ENCODE data around the gene MRM2.

MRM2 gene

DNA sequence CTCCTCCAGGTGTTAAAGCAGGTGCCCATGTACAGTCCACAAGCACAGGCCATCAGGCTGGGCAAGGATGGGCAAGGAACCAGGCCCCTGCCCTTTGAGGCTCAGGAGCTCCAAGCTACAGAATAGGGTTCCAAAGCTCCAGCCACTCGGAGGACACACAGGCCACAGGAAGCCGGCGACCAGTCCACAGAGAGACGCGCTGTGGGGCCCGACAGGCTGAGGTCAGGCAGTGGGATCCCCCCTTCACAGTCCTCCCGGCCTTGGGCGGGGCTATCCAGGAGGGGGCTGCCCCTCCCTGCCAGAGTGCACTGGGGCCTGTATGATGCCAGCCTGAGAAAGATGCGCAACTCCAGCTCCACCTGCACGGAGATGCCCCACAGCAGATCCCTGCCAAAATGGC is 43.2 kb downstream of the MRM2 start (continued):
- no peak for TF ChIP-seq ZNF239 (tag by site-specific recombination; IDR thresholded peaks at IDR 0.05)
- TF ChIP-seq, protein P1, sequence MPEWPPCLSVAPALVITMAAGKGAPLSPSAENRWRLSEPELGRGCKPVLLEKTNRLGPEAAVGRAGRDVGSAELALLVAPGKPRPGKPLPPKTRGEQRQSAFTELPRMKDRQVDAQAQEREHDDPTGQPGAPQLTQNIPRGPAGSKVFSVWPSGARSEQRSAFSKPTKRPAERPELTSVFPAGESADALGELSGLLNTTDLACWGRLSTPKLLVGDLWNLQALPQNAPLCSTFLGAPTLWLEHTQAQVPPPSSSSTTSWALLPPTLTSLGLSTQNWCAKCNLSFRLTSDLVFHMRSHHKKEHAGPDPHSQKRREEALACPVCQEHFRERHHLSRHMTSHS (tag by site-specific recombination; IDR thresholded peaks at IDR 0.05), result no peak
- no peak for TF ChIP-seq KLF7 (tag by site-specific recombination; IDR thresholded peaks at IDR 0.05; ENCODE audit: borderline replicate concordance)
- TF ChIP-seq ZNF211 (tag by site-specific recombination; IDR thresholded peaks at IDR 0.05; ENCODE audit: low read depth), result no peak
- TF ChIP-seq SP3 (tag by site-specific recombination; IDR thresholded peaks at IDR 0.05), result no peak
- no peak for TF ChIP-seq ZNF214 (tag by site-specific recombination; IDR thresholded peaks at IDR 0.05; ENCODE audit: borderline replicate concordance)
- TF ChIP-seq REST (tag by site-specific recombination; IDR thresholded peaks at IDR 0.05), result no peak

- CTCF ChIA-PET, result no interaction called here
- no peaks in the 10 kb centered on the region for H3K4me1 ChIP-seq (ENCODE audit: control insufficient read depth, insufficient read depth, low read length)
- POLR2A ChIA-PET, result no interaction called here
Observed at GRCh38 chr7:2198206-2198605, 43.8 kb downstream of the MRM2 start.

More at GRCh38 chr7:2198206-2198605, 43.8 kb downstream of the MRM2 start:
- H3K4me3 ChIP-seq (ENCODE audit: low read depth, low read length), result no peak overlapping the region
- no peaks in the 10 kb centered on the region for H3K9me3 ChIP-seq (ENCODE audit: control insufficient read depth, insufficient read depth, low read depth, low read length)
- peaks cover 0 to 71% of the 10 kb centered on the region in 2 experiments; a peak in 1 of 3 replicates for H3K36me3 ChIP-seq (ENCODE audit: control insufficient read depth in 2 of 2, insufficient read depth in 1 of 2, low read length in 2 of 2)
- no peak for TF ChIP-seq ZSCAN23 (tag by site-specific recombination; IDR thresholded peaks at IDR 0.05)
- no peak for TF ChIP-seq ZNF132 (tag by site-specific recombination; IDR thresholded peaks at IDR 0.05; ENCODE audit: borderline replicate concordance)
- no peak for TF ChIP-seq OSR2 (tag by site-specific recombination; IDR thresholded peaks at IDR 0.05)
- no peak for TF ChIP-seq SCRT2 (tag by site-specific recombination; IDR thresholded peaks at IDR 0.05)
- no peak for TF ChIP-seq MEIS1 (CRISPR knock-in tag; IDR thresholded peaks at IDR 0.05; ENCODE audit: borderline replicate concordance)
- no peak for TF ChIP-seq PATZ1 (tag by site-specific recombination; IDR thresholded peaks at IDR 0.05)
- no peak for TF ChIP-seq ZSCAN18 (tag by site-specific recombination; IDR thresholded peaks at IDR 0.05)
- no peak for TF ChIP-seq GLI2 (tag by site-specific recombination; IDR thresholded peaks at IDR 0.05; ENCODE audit: borderline replicate concordance, low read depth)
- TF ChIP-seq, protein P2, sequence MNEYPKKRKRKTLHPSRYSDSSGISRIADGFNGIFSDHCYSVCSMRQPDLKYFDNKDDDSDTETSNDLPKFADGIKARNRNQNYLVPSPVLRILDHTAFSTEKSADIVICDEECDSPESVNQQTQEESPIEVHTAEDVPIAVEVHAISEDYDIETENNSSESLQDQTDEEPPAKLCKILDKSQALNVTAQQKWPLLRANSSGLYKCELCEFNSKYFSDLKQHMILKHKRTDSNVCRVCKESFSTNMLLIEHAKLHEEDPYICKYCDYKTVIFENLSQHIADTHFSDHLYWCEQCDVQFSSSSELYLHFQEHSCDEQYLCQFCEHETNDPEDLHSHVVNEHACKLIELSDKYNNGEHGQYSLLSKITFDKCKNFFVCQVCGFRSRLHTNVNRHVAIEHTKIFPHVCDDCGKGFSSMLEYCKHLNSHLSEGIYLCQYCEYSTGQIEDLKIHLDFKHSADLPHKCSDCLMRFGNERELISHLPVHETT (tag by site-specific recombination; IDR thresholded peaks at IDR 0.05), result no peak
- TF ChIP-seq ZNF768 (tag by site-specific recombination; IDR thresholded peaks at IDR 0.05), result no peak
- TF ChIP-seq, protein P3, sequence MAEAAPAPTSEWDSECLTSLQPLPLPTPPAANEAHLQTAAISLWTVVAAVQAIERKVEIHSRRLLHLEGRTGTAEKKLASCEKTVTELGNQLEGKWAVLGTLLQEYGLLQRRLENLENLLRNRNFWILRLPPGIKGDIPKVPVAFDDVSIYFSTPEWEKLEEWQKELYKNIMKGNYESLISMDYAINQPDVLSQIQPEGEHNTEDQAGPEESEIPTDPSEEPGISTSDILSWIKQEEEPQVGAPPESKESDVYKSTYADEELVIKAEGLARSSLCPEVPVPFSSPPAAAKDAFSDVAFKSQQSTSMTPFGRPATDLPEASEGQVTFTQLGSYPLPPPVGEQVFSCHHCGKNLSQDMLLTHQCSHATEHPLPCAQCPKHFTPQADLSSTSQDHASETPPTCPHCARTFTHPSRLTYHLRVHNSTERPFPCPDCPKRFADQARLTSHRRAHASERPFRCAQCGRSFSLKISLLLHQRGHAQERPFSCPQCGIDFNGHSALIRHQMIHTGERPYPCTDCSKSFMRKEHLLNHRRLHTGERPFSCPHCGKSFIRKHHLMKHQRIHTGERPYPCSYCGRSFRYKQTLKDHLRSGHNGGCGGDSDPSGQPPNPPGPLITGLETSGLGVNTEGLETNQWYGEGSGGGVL (tag by site-specific recombination; IDR thresholded peaks at IDR 0.05), result no peak
- TF ChIP-seq ZSCAN30 (tag by site-specific recombination; IDR thresholded peaks at IDR 0.05), result no peak
- H3K27ac ChIP-seq (ENCODE audit: extremely low read depth, low read depth, low read length), result no peak overlapping the region
